ENCODE results near the gene ALOX12. TPM values are rescaled to one million over a fixed set of nuclear protein-coding genes. Genes with fewer than 3 reads are reported as not detected.
A peak's percentile ranks its signal among the peaks of the same experiment; 100 is the strongest.

Gene ALOX12
- total RNA-seq, 1 donor from 2014 or later = not detected

- Mint-ChIP-seq H3K9me3 (ENCODE audit: low read depth) (no peaks in the 10 kb centered on the region), H3K36me3 (ENCODE audit: insufficient read depth) (no peaks in the 10 kb centered on the region), H3K4me3 (ENCODE audit: low read depth) (no peak overlapping the region), H3K4me1 (ENCODE audit: low read depth) (no peaks in the 10 kb centered on the region), H3K27me3 (peaks cover 46% of the 10 kb centered on the region), H3K27ac (no peak overlapping the region)
- DNase-seq (ENCODE audit: low spot score, unreplicated experiment) = no peak
- TF ChIP-seq CTCF (IDR thresholded peaks at IDR 0.05; ENCODE audit: unreplicated experiment) = no peak
Measured at GRCh38 chr17:7029096-7029495, 33.2 kb downstream of the ALOX12 start.

- TF ChIP-seq CTCF (IDR thresholded peaks at IDR 0.05; ENCODE audit: unreplicated experiment) = no peak
- Mint-ChIP-seq H3K4me3 (ENCODE audit: low read depth) (no peak overlapping the region), H3K9me3 (ENCODE audit: low read depth) (no peaks in the 10 kb centered on the region), H3K27me3 (peaks cover 41% of the 10 kb centered on the region), H3K36me3 (ENCODE audit: insufficient read depth) (no peaks in the 10 kb centered on the region), H3K4me1 (ENCODE audit: low read depth) (no peaks in the 10 kb centered on the region), H3K27ac (no peak overlapping the region)
- no peak for DNase-seq (ENCODE audit: low spot score, unreplicated experiment)
Measured at GRCh38 chr17:7029659-7030058, 33.8 kb downstream of the ALOX12 start.

- TF ChIP-seq CTCF (IDR thresholded peaks at IDR 0.05; ENCODE audit: unreplicated experiment) = no peak
- H3K27ac Mint-ChIP-seq = peak overlapping the region; percentile 94
- no peak for DNase-seq (ENCODE audit: low spot score, unreplicated experiment)
Measured at GRCh38 chr17:7034955-7035590, 39.2 kb downstream of the ALOX12 start.

GRCh38 chr17:7035591-7036368, 39.9 kb downstream of the ALOX12 start, which contains the start of gene SLC16A13:
Gene SLC16A13 (plus strand): TSS chr17:7036015. CDS start chr17:7036383, 368 bp downstream.
- peak; percentile 84 for DNase-seq (ENCODE audit: low spot score, unreplicated experiment)
- H3K4me3 Mint-ChIP-seq (ENCODE audit: low read depth) = peak within 1 kb of the TSS; percentile 95
- peaks cover 5% of the 10 kb centered on the region for H3K27me3 Mint-ChIP-seq
- no peaks in the 10 kb centered on the region for H3K36me3 Mint-ChIP-seq (ENCODE audit: insufficient read depth)
- H3K4me1 Mint-ChIP-seq (ENCODE audit: low read depth) = peaks cover 16% of the 10 kb centered on the region
- peak within 1 kb of the TSS; percentile 94 for H3K27ac Mint-ChIP-seq
- H3K9me3 Mint-ChIP-seq (ENCODE audit: low read depth) = no peaks in the 10 kb centered on the region
- no peak for TF ChIP-seq CTCF (IDR thresholded peaks at IDR 0.05; ENCODE audit: unreplicated experiment)

More at GRCh38 chr17:7034955-7035590, 39.2 kb downstream of the ALOX12 start:
- Mint-ChIP-seq H3K4me3 (ENCODE audit: low read depth) (peak overlapping the region; percentile 95), H3K4me1 (ENCODE audit: low read depth) (peaks cover 16% of the 10 kb centered on the region), H3K36me3 (ENCODE audit: insufficient read depth) (no peaks in the 10 kb centered on the region), H3K9me3 (ENCODE audit: low read depth) (no peaks in the 10 kb centered on the region), H3K27me3 (peaks cover 9% of the 10 kb centered on the region)

GRCh38 chr17:7038025-7038862, 42.4 kb downstream of the ALOX12 start:
- no peak for TF ChIP-seq CTCF (IDR thresholded peaks at IDR 0.05; ENCODE audit: unreplicated experiment)
- Mint-ChIP-seq H3K9me3 (ENCODE audit: low read depth) (no peaks in the 10 kb centered on the region), H3K27me3 (peaks cover 23% of the 10 kb centered on the region), H3K36me3 (ENCODE audit: insufficient read depth) (no peaks in the 10 kb centered on the region), H3K27ac (peak overlapping the region; percentile 63), H3K4me1 (ENCODE audit: low read depth) (peaks cover 16% of the 10 kb centered on the region), H3K4me3 (ENCODE audit: low read depth) (peak overlapping the region; percentile 36)
- DNase-seq (ENCODE audit: low spot score, unreplicated experiment) = no peak
